Lower leg skin (tissue), 3 donors: ENCODE measurements around the gene ME2.

Source experiments
- CTCF ChIP-seq, 3 donors: fragments of 450-650 bp; IDR thresholded peaks; one replicate each; pipeline ENCODE4 v1.5.1; 2016; ENCODE audit warnings: antibody characterized with exemption in 3 of 3, mild to moderate bottlenecking in 3 of 3, moderate library complexity in 2 of 3
- POLR2A ChIP-seq, 2 donors: fragments of 450-650 bp; IDR thresholded peaks; one replicate each; pipeline ENCODE4 v1.6.1; 2016 to 2017; ENCODE audit warnings: antibody characterized with exemption in 2 of 2, mild to moderate bottlenecking in 1 of 2, moderate library complexity in 1 of 2

DNA sequence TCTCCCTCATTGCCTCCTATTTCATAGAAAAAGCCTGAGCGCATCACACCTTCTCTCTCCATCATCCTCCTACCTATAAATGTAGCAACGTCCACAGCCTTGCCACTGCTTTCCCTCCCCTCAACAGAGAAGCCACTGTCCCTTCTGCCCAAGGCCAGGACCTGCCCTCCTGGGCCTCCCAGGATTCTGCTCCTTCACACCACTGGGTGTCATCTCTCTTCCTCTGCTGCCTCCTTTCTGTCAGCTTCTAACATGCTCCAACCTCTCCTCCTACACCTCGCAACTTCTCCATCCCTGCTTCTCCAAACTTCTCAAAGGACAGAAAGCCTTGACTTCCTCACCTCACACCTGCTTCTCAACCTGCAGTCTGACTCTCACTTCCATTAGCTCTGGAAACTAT, 21.2 kb upstream of the ME2 start:
- TF ChIP-seq CTCF (IDR thresholded peaks at IDR 0.05) = no peak
- no peak for TF ChIP-seq POLR2A (IDR thresholded peaks at IDR 0.05)
